Measurements from ENCODE around the gene TTC9. TPM values are rescaled to one million over a fixed set of nuclear protein-coding genes. Genes with fewer than 3 reads are reported as not detected.
A peak's percentile ranks its signal among the peaks of the same experiment; 100 is the strongest.

Gene TTC9
- total RNA-seq, 1 experiment from 2014 or later = 0.30 TPM

DNA sequence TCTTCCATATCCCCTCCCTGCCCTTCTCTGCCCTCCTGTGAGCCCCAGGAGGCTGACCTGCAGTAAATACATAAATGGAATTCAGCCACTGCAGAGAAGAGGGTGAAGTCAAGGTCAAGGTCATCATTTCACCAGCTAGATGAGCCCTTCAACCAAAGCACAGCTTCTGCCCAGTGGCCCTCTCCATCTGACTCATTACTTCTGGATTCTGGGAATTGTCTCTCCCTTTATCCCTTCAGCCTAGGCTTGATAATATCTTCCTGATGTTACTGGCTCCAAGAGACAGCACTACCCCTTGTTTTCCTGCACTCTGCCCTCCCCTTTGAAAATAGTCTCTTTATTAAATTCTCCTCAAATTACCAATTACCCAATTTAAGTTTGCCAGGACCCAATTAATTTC is 64.5 kb downstream of the TTC9 start:
- ChIA-PET POLR2A (no interaction called here), CTCF (interaction anchor here (0.6 kb wide), 1 partner anchor 8 kb away, joined by 3 read pairs; no protein-coding TSS in a partner anchor)
- no peak for DNase-seq (ENCODE audit: unreplicated experiment)
- no peaks in the 10 kb centered on the region for H3K9me3 Mint-ChIP-seq (ENCODE audit: unreplicated experiment)
- intact Hi-C loops (cut with micrococcal nuclease) = no loop called here
- no peak overlapping the region for H3K27ac Mint-ChIP-seq (ENCODE audit: low read depth, unreplicated experiment)
- no peaks in the 10 kb centered on the region for H3K4me1 Mint-ChIP-seq (ENCODE audit: insufficient read depth, unreplicated experiment)
- no TSS peak for BruUV-seq (replicated peaks)
- H3K27me3 Mint-ChIP-seq (ENCODE audit: insufficient read depth, unreplicated experiment) = no peaks in the 10 kb centered on the region
- no peak overlapping the region for H3K4me3 Mint-ChIP-seq (ENCODE audit: unreplicated experiment)
- TF ChIP-seq, protein P1, sequence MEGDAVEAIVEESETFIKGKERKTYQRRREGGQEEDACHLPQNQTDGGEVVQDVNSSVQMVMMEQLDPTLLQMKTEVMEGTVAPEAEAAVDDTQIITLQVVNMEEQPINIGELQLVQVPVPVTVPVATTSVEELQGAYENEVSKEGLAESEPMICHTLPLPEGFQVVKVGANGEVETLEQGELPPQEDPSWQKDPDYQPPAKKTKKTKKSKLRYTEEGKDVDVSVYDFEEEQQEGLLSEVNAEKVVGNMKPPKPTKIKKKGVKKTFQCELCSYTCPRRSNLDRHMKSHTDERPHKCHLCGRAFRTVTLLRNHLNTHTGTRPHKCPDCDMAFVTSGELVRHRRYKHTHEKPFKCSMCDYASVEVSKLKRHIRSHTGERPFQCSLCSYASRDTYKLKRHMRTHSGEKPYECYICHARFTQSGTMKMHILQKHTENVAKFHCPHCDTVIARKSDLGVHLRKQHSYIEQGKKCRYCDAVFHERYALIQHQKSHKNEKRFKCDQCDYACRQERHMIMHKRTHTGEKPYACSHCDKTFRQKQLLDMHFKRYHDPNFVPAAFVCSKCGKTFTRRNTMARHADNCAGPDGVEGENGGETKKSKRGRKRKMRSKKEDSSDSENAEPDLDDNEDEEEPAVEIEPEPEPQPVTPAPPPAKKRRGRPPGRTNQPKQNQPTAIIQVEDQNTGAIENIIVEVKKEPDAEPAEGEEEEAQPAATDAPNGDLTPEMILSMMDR (IDR thresholded peaks at IDR 0.05; ENCODE audit: unreplicated experiment) = no peak
- no peaks in the 10 kb centered on the region for H3K36me3 Mint-ChIP-seq (ENCODE audit: insufficient read depth, unreplicated experiment)

DNA sequence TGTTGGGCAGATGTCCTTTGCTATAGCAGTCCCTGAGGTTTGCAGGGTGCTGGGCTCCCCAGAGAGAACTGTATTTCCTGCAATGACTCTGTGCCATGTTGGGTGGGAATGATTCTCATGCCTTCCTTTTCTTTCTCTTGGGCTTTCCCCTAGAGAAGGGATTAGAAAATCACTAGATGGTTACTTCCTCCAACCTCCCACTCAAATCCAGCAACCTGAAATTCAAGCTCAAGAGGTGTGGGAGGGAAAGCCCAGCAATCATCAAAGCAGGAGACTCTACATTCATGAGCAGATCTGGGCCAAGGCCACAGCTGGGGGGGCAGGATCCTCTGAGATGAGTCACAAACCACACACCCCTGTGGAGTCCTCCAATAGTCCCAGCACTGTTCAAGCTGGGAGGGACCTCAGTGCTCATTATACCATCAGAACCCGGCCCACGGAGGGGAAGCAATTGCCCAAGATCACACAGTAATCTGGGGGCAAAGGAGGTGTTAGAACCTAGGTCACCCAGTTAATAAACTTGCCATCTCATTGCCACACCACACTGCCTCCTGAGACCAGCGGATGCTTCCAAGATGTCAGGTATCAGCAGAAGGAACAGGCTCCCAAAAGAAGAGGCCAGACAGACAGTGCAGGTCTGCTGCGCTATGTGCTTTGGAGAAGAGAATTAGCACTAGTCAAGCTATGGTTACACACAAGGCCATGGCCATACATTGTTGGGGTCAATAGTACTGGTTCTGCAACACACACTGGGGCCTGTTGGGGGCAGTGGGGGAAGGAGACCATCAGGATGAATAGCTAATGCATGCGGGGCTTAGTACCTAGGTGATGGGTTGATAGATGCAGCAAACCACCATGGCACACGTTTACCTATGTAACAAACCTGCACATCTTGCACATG is 65.7 kb downstream of the TTC9 start:
- CTCF ChIA-PET = interaction anchor here (0.6 to 10.4 kb wide), 6 partner anchors 70 to 187 kb away, joined by 3 to 97 read pairs (median 4); no protein-coding TSS in a partner anchor
- no TSS peak for BruUV-seq (replicated peaks)
- no peak overlapping the region for H3K4me3 Mint-ChIP-seq (ENCODE audit: unreplicated experiment)
- DNase-seq (ENCODE audit: unreplicated experiment) = peak; percentile 69
- POLR2A ChIA-PET = interaction anchor here (1.5 kb wide), 1 partner anchor 12 kb away, joined by 3 read pairs; no protein-coding TSS in a partner anchor
- TF ChIP-seq, protein P1 (IDR thresholded peaks at IDR 0.05; ENCODE audit: unreplicated experiment) = no peak
- H3K27me3 Mint-ChIP-seq (ENCODE audit: insufficient read depth, unreplicated experiment) = no peaks in the 10 kb centered on the region
- intact Hi-C loops (cut with micrococcal nuclease) = no loop called here
- no peaks in the 10 kb centered on the region for H3K9me3 Mint-ChIP-seq (ENCODE audit: unreplicated experiment)
- H3K36me3 Mint-ChIP-seq (ENCODE audit: insufficient read depth, unreplicated experiment) = no peaks in the 10 kb centered on the region
- no peaks in the 10 kb centered on the region for H3K4me1 Mint-ChIP-seq (ENCODE audit: insufficient read depth, unreplicated experiment)
- no peak overlapping the region for H3K27ac Mint-ChIP-seq (ENCODE audit: low read depth, unreplicated experiment)

DNA sequence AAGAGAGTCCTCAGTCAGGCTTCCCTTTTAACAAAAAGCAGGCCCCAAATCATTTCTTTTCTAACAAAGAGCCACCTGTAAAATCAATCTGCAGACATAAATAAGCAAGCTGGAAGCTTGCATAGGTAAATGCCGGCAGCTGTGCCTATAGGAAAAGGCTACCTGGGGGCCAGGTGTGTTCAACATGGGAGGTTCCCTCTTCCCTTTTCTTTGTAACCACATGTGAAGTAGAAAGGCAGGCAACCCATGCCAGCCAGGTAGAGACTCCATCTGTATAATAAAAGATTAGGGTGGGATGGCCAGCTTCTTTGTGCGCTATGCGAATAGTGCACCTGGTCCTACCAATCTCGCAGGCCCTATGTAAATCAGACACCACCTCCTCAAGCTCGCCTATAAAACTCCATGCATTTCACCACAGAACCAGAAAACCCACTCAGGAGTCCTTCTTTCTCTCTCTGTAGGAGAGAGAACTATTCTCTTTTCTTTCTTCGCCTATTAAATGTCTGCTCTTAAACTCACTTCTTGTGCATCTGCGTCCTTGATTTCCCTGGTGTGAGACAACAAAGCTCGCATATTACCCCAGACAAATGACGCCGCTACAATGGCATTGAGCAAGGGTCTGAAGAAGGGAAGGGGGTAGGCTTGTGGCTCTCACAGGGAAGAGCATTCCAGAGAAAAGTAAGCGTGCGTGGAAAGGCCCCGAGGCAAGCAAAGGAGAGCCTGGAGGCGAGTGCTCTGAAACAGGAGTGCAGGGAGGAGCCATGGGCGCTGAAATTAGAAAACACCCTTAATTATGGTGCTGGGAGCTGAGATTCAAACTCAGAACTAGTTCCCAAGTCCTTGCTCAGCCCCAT is 67.2 kb downstream of the TTC9 start:
- Mint-ChIP-seq H3K27me3 (ENCODE audit: insufficient read depth, unreplicated experiment) (no peaks in the 10 kb centered on the region), H3K9me3 (ENCODE audit: unreplicated experiment) (no peaks in the 10 kb centered on the region), H3K36me3 (ENCODE audit: insufficient read depth, unreplicated experiment) (no peaks in the 10 kb centered on the region), H3K4me1 (ENCODE audit: insufficient read depth, unreplicated experiment) (peaks cover 3% of the 10 kb centered on the region), H3K27ac (ENCODE audit: low read depth, unreplicated experiment) (no peak overlapping the region), H3K4me3 (ENCODE audit: unreplicated experiment) (no peak overlapping the region)
- POLR2A ChIA-PET = interaction anchor here (1.5 kb wide), 1 partner anchor 10 kb away, joined by 3 read pairs; no protein-coding TSS in a partner anchor
- TF ChIP-seq, protein P1 (IDR thresholded peaks at IDR 0.05; ENCODE audit: unreplicated experiment) = no peak
- no TSS peak for BruUV-seq (replicated peaks)
- CTCF ChIA-PET = interaction anchor here (0.7 to 10.4 kb wide), 6 partner anchors 73 to 663 kb away, joined by 4 to 97 read pairs (median 6); partner anchors contain the start of gene MED6
- DNase-seq (ENCODE audit: unreplicated experiment) = no peak
- intact Hi-C loops (cut with micrococcal nuclease) = no loop called here
